GM19395 (cell line): Measurements from ENCODE around the gene MIEF1.
A peak's percentile ranks its signal among the peaks of the same experiment; 100 is the strongest.

Source experiments
- ATAC-seq: cut with Tn5 transposase; IDR thresholded peaks from one replicate; pipeline ENCODE4 v1.9.1; 2021; ENCODE audit warnings: mild to moderate bottlenecking, moderate library complexity; ENCODE audit not compliant: unreplicated experiment

MIEF1 gene

DNA sequence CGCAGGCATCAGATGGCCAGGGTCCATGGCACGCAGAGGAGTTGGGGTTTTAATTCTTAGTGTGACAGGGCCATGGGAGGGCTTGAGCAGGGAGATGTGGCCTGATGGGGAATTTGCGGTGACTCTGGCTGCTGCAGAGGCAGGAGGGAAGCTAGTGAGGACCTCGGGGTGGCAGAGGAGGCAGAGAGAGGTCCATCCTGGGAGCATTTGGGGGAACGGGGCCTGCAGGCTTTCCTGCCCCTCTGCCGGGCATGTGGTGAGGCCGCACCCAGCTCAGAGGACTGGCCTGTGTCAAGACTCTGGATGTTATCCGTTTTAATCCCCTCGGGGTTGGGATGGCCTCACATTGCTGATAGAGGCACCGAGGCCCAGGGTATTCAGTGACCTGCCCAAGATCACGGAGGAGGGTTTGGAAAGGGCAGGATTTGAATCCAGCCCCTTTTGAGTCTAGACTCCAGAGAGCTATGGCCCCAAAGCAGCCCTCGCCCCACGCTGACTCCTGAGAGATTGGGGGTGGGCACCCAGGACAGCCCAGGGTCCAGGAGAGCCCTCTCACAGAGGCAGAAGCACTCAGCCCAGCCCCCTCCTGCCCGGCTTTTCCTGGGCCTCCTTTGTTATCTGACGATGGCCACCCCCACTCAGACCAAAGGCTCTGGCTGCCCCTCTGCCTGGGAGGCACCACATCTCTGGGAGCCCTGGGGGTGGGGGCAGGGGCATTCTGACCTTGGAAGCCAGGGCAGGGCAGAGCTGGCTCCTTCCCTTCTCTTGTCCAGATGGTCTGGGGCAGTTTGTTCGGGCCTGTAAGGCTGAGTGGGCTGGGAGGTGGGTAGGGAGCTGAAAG is 31.4 kb upstream of the MIEF1 start:
- ATAC-seq: no peak

- peak; percentile 55 for ATAC-seq
These were observed 30.5 kb upstream of the MIEF1 start for GRCh38 chr22:39471381-39472141.

DNA sequence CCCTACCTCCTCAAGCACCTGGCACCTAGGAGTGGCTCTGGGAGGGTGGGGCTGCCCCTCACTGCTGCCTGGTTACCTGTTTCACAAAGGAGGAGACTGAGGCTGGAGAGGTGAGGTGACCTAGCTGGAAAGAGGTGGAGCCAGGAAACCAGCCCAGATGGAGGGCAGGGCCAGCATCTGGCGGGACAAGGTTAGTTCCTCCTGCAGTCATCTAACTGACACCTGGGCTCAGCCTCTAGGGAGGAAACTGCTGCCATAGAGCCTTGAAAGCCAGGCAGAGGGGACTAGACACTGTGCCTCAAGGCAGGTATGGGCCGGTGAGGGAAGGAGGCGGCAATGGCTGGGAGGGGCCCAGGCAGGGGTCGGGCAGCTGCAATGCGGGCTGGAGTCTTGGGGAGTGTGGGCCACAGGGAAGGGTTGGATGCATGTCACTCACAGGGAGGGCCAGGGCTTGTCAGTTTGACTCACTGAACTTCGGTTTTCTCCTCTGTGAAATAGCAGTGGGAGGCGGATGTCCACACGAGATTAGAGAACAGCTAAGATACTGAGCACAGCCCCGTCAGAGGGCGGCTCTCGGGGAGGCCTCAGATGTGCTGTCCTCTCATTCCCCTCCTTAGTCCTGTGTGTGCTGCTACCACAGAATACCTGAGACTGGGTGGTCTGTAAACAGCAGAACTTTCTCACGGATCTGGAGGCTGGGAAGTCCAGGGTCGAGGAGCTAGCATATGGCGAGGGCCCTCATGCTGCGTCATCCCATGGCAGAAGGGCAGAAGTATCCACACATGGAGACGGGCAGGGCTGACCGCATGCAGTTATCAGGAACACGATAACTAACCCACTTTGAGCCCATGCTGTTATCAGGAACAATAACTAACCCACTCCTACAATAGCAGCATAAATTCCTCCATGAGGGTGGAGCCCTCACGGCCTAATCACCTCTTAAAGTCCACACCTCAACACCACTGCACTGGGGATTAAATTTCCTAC is 29.2 kb upstream of the MIEF1 start:
- no peak for ATAC-seq

GRCh38 chr22:39473851-39474250 is 28.2 kb upstream of the MIEF1 start:
- no peak for ATAC-seq

GRCh38 chr22:39474351-39475111 is 27.6 kb upstream of the MIEF1 start:
- no peak for ATAC-seq

DNA sequence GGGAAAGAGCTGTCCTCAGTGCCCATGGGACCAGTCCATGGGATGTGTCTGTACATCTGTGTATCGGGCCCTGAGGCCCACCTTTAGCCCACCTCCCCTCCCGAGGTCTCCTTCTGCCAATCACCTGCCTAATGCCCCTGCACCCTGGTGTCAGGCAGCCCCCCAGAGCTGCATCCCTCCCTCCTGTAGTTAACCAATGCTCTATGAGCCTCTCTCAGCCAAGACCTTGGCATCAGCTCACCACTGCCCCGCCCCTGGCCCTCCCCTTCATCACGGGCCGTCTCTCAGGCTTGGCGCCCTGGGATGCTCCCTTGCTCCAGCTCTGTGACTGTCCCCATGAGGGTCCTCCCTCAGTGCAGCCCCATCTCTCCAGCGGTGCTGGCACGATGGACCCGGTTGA is 26.8 kb upstream of the MIEF1 start:
- no peak for ATAC-seq

- ATAC-seq: no peak
These were observed 26.2 kb upstream of the MIEF1 start for GRCh38 chr22:39475902-39476301.

DNA sequence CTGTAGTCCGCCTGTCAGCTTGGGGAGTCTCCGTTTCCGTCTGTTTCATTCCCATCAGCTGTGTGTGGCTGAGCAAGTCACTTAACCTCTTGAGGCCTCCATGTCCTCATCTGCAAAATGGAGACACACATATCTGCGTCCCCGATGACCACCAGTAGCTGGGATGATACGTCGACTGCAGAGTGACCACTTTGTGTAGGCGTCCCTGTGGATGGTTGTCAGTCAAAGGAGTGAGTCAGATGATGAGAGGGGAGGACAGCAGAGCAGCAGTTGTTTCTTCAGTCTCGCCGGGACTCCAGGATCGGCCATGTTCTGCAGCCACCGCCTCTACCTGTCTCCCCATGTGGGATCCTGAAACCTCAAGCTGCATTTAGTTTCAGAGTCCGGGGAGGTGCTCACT is 25.4 kb upstream of the MIEF1 start:
- no peak for ATAC-seq

DNA sequence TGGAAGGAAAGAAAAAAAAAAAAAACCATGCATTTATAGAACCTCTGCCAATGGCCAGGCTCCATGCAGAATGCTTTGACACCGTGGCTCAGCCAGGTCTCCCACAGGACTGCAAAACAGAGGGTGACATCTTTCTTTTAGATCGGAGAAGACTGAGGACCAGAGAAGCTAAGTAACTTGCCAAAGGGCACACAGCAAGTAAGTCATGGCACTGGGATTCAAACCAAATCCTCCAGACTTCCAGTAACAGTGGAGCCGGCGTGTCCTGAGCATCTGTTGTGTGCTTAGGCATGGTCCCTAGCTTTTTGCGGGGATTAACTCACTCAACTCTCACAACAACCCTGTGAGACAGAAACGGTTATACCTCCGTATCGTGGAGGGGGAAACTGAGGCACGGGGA is 24.5 kb upstream of the MIEF1 start:
- ATAC-seq: no peak

GRCh38 chr22:39478441-39478850 is 23.6 kb upstream of the MIEF1 start:
- no peak for ATAC-seq

- no peak for ATAC-seq
These were observed 22.8 kb upstream of the MIEF1 start for GRCh38 chr22:39479254-39479653.

GRCh38 chr22:39480557-39480956 is 21.5 kb upstream of the MIEF1 start:
- no peak for ATAC-seq

GRCh38 chr22:39481054-39481453 is 21.0 kb upstream of the MIEF1 start:
- ATAC-seq: no peak

- ATAC-seq: no peak
These were observed 20.5 kb upstream of the MIEF1 start for GRCh38 chr22:39481595-39481994.

- ATAC-seq: no peak
These were observed 19.3 kb upstream of the MIEF1 start for GRCh38 chr22:39482768-39483167.

DNA sequence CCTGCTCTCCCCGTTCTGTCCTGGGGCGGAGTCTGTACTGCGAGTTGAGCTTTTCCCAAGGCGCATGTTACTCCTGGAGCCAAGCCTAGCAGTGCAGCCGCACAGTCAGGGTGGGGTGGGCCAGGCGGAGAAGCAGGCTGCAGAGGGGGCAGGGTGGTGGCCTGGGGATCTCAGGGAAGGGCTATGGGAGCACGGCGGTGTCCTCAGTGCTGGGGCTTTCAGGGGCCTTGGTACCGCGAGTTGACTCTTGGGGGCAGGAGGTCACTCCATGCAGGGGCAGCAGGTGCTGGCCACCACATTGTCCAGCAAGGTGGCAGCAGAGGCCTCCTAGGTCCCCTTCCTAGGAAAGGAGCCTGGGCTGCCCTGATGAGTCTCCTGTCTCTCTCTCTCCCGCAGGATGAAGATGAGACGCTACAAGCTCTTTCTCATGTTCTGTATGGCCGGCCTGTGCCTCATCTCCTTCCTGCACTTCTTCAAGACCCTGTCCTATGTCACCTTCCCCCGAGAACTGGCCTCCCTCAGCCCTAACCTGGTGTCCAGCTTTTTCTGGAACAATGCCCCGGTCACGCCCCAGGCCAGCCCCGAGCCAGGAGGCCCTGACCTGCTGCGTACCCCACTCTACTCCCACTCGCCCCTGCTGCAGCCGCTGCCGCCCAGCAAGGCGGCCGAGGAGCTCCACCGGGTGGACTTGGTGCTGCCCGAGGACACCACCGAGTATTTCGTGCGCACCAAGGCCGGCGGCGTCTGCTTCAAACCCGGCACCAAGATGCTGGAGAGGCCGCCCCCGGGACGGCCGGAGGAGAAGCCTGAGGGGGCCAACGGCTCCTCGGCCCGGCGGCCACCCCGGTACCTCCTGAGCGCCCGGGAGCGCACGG is 14.9 kb upstream of the MIEF1 start:
- no peak for ATAC-seq

DNA sequence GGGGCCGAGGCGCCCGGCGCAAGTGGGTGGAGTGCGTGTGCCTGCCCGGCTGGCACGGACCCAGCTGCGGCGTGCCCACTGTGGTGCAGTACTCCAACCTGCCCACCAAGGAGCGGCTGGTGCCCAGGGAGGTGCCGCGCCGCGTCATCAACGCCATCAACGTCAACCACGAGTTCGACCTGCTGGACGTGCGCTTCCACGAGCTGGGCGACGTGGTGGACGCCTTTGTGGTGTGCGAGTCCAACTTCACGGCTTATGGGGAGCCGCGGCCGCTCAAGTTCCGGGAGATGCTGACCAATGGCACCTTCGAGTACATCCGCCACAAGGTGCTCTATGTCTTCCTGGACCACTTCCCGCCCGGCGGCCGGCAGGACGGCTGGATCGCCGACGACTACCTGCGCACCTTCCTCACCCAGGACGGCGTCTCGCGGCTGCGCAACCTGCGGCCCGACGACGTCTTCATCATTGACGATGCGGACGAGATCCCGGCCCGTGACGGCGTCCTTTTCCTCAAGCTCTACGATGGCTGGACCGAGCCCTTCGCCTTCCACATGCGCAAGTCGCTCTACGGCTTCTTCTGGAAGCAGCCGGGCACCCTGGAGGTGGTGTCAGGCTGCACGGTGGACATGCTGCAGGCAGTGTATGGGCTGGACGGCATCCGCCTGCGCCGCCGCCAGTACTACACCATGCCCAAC is 14.1 kb upstream of the MIEF1 start:
- no peak for ATAC-seq

GRCh38 chr22:39488563-39489083 is 13.5 kb upstream of the MIEF1 start:
- ATAC-seq: no peak
